ENCODE data around the gene EMX2. TPM values are rescaled to one million over a fixed set of nuclear protein-coding genes. Genes with fewer than 3 reads are reported as not detected.

Gene EMX2
- total RNA-seq, 1 donor from 2014 or later = not detected

DNA sequence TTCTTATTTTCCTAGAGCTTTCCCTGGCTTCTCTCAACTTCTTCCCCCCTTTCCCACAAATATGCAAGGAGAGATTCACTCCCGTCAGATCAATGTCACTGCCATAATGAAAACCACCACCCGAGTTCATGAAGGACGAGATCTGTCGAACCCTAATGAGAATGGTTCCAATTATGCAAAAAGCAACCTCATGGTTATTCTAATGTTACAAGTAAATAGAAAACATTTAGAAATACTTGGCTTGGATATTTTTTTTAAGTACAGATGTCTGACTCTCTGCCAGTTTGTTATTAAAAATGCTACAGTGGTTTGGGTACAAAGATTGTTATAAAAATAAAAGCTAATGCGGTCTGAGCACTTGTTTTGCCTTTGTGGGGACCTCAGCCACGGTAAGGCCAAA is 25.9 kb upstream of the EMX2 start:
- no peak overlapping the region for H3K27ac Mint-ChIP-seq (ENCODE audit: unreplicated experiment)
- no peak overlapping the region for H3K4me3 Mint-ChIP-seq (ENCODE audit: unreplicated experiment)
- H3K36me3 Mint-ChIP-seq (ENCODE audit: low read depth, unreplicated experiment) = no peaks in the 10 kb centered on the region
- H3K9me3 Mint-ChIP-seq (ENCODE audit: unreplicated experiment) = no peaks in the 10 kb centered on the region
- TF ChIP-seq, protein P1, sequence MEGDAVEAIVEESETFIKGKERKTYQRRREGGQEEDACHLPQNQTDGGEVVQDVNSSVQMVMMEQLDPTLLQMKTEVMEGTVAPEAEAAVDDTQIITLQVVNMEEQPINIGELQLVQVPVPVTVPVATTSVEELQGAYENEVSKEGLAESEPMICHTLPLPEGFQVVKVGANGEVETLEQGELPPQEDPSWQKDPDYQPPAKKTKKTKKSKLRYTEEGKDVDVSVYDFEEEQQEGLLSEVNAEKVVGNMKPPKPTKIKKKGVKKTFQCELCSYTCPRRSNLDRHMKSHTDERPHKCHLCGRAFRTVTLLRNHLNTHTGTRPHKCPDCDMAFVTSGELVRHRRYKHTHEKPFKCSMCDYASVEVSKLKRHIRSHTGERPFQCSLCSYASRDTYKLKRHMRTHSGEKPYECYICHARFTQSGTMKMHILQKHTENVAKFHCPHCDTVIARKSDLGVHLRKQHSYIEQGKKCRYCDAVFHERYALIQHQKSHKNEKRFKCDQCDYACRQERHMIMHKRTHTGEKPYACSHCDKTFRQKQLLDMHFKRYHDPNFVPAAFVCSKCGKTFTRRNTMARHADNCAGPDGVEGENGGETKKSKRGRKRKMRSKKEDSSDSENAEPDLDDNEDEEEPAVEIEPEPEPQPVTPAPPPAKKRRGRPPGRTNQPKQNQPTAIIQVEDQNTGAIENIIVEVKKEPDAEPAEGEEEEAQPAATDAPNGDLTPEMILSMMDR (IDR thresholded peaks at IDR 0.05; ENCODE audit: unreplicated experiment) = no peak
- no peaks in the 10 kb centered on the region for H3K4me1 Mint-ChIP-seq (ENCODE audit: unreplicated experiment)
- no peak for DNase-seq (ENCODE audit: low spot score)
- peaks cover 3% of the 10 kb centered on the region for H3K27me3 Mint-ChIP-seq (ENCODE audit: unreplicated experiment)

DNA sequence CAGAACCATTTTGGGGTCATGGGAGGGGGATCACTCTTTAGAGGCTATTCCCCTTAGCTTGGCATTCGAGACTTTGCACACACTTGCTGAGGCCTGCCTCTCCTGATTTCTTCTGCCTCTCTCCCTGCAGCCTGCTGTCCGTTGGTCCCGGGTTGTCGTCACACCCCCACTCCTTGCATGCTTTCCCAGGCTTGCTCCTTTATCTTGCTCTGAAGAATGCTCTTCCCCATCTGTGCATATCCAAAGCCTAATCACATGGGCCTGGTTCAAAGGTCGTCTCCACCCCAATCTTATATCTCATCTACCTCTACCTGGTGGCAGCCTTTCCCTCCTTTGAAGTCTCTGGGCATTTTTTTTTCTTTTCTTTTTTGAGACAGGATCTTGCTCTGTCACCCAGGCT is 24.3 kb upstream of the EMX2 start:
- Mint-ChIP-seq H3K27ac (ENCODE audit: unreplicated experiment) (no peak overlapping the region), H3K4me3 (ENCODE audit: unreplicated experiment) (no peak overlapping the region), H3K27me3 (ENCODE audit: unreplicated experiment) (peaks cover 1% of the 10 kb centered on the region), H3K36me3 (ENCODE audit: low read depth, unreplicated experiment) (no peaks in the 10 kb centered on the region), H3K4me1 (ENCODE audit: unreplicated experiment) (no peaks in the 10 kb centered on the region), H3K9me3 (ENCODE audit: unreplicated experiment) (no peaks in the 10 kb centered on the region)
- DNase-seq (ENCODE audit: low spot score) = no peak
- TF ChIP-seq, protein P1 (IDR thresholded peaks at IDR 0.05; ENCODE audit: unreplicated experiment) = no peak

DNA sequence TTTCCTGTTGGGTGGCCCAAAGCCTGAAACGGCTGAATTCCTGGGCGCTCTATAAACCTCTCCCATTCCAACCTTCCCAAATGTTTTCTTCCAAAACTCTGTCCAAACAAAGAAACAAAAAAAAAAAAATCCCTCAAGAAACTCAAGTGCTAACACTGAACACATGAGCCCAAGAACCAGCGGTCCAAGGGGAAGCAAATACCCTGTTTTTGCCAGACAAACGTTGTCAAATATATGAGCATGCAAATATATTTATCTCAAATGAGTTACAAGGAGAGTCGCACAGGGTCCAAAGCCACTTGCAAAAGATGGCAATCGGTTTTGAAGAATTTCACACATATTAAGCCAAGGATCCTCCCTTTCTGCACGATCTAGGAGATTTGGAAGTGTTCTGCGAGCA is 23.3 kb upstream of the EMX2 start:
- Mint-ChIP-seq H3K27me3 (ENCODE audit: unreplicated experiment) (peaks cover 1% of the 10 kb centered on the region), H3K4me3 (ENCODE audit: unreplicated experiment) (no peak overlapping the region)
- TF ChIP-seq, protein P1 (IDR thresholded peaks at IDR 0.05; ENCODE audit: unreplicated experiment) = no peak

DNA sequence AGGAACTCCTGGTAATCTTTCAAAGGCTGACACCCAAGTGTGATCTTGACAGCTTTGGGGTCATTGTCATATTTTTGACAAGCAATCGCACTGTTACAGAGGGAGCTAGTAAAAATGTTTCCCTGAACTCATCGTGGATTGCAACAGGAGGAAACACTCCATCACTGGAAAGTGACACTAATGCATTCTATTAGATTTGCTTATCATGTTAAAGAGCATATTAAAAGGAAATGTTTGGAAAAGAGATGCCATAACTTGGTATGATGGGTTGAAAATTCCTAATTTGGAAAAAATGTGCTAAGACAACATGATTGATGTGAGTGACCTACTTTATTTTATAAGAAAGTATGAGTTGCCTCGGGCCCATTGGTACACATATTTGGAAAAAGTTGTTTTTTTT is 22.7 kb upstream of the EMX2 start:
- no peak for DNase-seq (ENCODE audit: low spot score)
- Mint-ChIP-seq H3K4me3 (ENCODE audit: unreplicated experiment) (no peak overlapping the region), H3K36me3 (ENCODE audit: low read depth, unreplicated experiment) (no peaks in the 10 kb centered on the region), H3K27ac (ENCODE audit: unreplicated experiment) (no peak overlapping the region), H3K27me3 (ENCODE audit: unreplicated experiment) (peaks cover 1% of the 10 kb centered on the region), H3K4me1 (ENCODE audit: unreplicated experiment) (no peaks in the 10 kb centered on the region), H3K9me3 (ENCODE audit: unreplicated experiment) (no peaks in the 10 kb centered on the region)
- TF ChIP-seq, protein P1 (IDR thresholded peaks at IDR 0.05; ENCODE audit: unreplicated experiment) = no peak

More for the DNA sequence above, 23.3 kb upstream of the EMX2 start:
- Mint-ChIP-seq H3K9me3 (ENCODE audit: unreplicated experiment) (no peaks in the 10 kb centered on the region), H3K36me3 (ENCODE audit: low read depth, unreplicated experiment) (no peaks in the 10 kb centered on the region), H3K27ac (ENCODE audit: unreplicated experiment) (no peak overlapping the region), H3K4me1 (ENCODE audit: unreplicated experiment) (no peaks in the 10 kb centered on the region)
- DNase-seq (ENCODE audit: low spot score) = no peak

DNA sequence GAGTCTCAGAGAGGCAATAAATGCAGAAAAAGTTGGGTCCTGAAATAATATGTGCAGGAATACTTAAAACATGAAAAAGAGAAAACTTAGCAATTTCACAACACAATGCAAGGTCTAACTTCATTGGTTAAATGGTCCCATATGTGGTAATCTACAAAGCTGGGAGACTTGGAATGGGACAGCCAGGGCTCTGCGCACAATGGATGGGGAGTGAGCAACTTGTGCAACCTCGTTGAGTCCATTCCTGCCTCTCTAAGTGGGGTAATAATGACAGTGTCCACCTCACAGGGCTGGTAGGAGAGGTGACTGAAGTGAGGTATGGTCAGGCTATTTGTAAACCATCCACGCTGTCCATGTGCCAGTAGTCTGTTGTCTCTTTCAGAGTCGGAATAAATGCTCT is 11.8 kb upstream of the EMX2 start:
- no peaks in the 10 kb centered on the region for H3K9me3 Mint-ChIP-seq (ENCODE audit: unreplicated experiment)
- H3K27ac Mint-ChIP-seq (ENCODE audit: unreplicated experiment) = no peak overlapping the region
- H3K36me3 Mint-ChIP-seq (ENCODE audit: low read depth, unreplicated experiment) = peaks cover under 1% of the 10 kb centered on the region
- DNase-seq (ENCODE audit: low spot score) = no peak
- peaks cover 31% of the 10 kb centered on the region for H3K4me1 Mint-ChIP-seq (ENCODE audit: unreplicated experiment)
- TF ChIP-seq, protein P1 (IDR thresholded peaks at IDR 0.05; ENCODE audit: unreplicated experiment) = no peak
- H3K27me3 Mint-ChIP-seq (ENCODE audit: unreplicated experiment) = peaks cover 16% of the 10 kb centered on the region
- H3K4me3 Mint-ChIP-seq (ENCODE audit: unreplicated experiment) = no peak overlapping the region
